Trophoblast cell (in vitro differentiated cells and primary cell): ENCODE data around the gene DUS4L. TPM values are rescaled to one million over a fixed set of nuclear protein-coding genes. Genes with fewer than 3 reads are reported as not detected.
A peak's percentile ranks its signal among the peaks of the same experiment; 100 is the strongest.

ENCODE experiments used
- DNase-seq, 2 donors: peaks; one replicate each; pipeline ENCODE4 v3.0.0-alpha.2; 2016
- H2AFZ ChIP-seq: 2 replicates; pipeline ENCODE4 v1.6.1; 2013; ENCODE audit warnings: low read length, moderate library complexity, mild to moderate bottlenecking; ENCODE audit not compliant: insufficient read depth, poor library complexity
- H2AK5ac ChIP-seq: 2 replicates; pipeline ENCODE4 v1.6.1; 2013; ENCODE audit warnings: mild to moderate bottlenecking, low read length
- H2BK120ac ChIP-seq: 2 replicates; pipeline ENCODE4 v1.6.1; 2013; ENCODE audit warnings: low read length, mild to moderate bottlenecking, moderate library complexity; ENCODE audit not compliant: insufficient read depth, poor library complexity
- H2BK12ac ChIP-seq: 2 replicates; pipeline ENCODE4 v1.6.1; 2013; ENCODE audit warnings: mild to moderate bottlenecking, low read length, moderate library complexity
- H2BK5ac ChIP-seq: 2 replicates; pipeline ENCODE4 v1.6.1; 2013; ENCODE audit warnings: low read length, low read depth, moderate library complexity, mild to moderate bottlenecking; ENCODE audit not compliant: poor library complexity
- H3K14ac ChIP-seq: 2 replicates; pipeline ENCODE4 v1.6.1; 2013; ENCODE audit warnings: mild to moderate bottlenecking, low read length
- H3K18ac ChIP-seq: 2 replicates; pipeline ENCODE4 v1.6.1; 2013; ENCODE audit warnings: mild to moderate bottlenecking, low read length
- H3K23ac ChIP-seq: 2 replicates; pipeline ENCODE4 v1.6.1; 2013; ENCODE audit warnings: low read length
- H3K27ac ChIP-seq: 2 replicates; pipeline ENCODE4 v1.5.1; 2013; ENCODE audit warnings: low read depth, mild to moderate bottlenecking, inconsistent platforms, low read length, moderate library complexity
- H3K27me3 ChIP-seq: 2 replicates; pipeline ENCODE4 v1.6.1; 2013; ENCODE audit warnings: inconsistent platforms, mild to moderate bottlenecking, low read length, moderate library complexity; ENCODE audit not compliant: insufficient read depth
- H3K36me3 ChIP-seq, 2 experiments: 1 replicate in 1 of 2; 2 replicates in 1 of 2; pipeline ENCODE4 v1.6.1; 2013; ENCODE audit warnings: low read length in 2 of 2, mild to moderate bottlenecking in 2 of 2, moderate library complexity in 1 of 2; ENCODE audit not compliant: insufficient read depth in 2 of 2, control insufficient read depth in 1 of 2
- H3K4ac ChIP-seq: 2 replicates; pipeline ENCODE4 v1.6.1; 2013; ENCODE audit warnings: low read depth, mild to moderate bottlenecking, low read length, moderate library complexity
- H3K4me1 ChIP-seq, 2 experiments: 1 replicate in 1 of 2; 2 replicates in 1 of 2; pipeline ENCODE4 v1.6.1; 2013; ENCODE audit warnings: low read length in 2 of 2, mild to moderate bottlenecking in 2 of 2, moderate library complexity in 1 of 2; ENCODE audit not compliant: insufficient read depth in 2 of 2, control insufficient read depth in 1 of 2
- H3K4me2 ChIP-seq: 2 replicates; pipeline ENCODE4 v1.6.1; 2013; ENCODE audit warnings: inconsistent platforms, mild to moderate bottlenecking, low read length, moderate library complexity
- H3K4me3 ChIP-seq: 2 replicates; pipeline ENCODE4 v1.5.1; 2013; ENCODE audit warnings: mild to moderate bottlenecking, low read depth, low read length, inconsistent platforms
- H3K79me1 ChIP-seq: one replicate; pipeline ENCODE4 v1.6.1; 2013; ENCODE audit warnings: low read length
- H3K79me2 ChIP-seq: 2 replicates; pipeline ENCODE4 v1.6.1; 2013; ENCODE audit warnings: low read length, mild to moderate bottlenecking; ENCODE audit not compliant: control insufficient read depth, insufficient read depth, poor library complexity
- H3K9ac ChIP-seq: 2 replicates; pipeline ENCODE4 v1.6.1; 2013; ENCODE audit warnings: mild to moderate bottlenecking, low read length
- H3K9me3 ChIP-seq: 2 replicates; pipeline ENCODE4 v1.6.1; 2013; ENCODE audit warnings: low read depth, mild to moderate bottlenecking, control low read depth, inconsistent platforms, low read length; ENCODE audit not compliant: insufficient read depth
- H4K12ac ChIP-seq: 2 replicates; pipeline ENCODE4 v1.6.1; 2013; ENCODE audit warnings: low read depth, mild to moderate bottlenecking, low read length, moderate library complexity
- H4K8ac ChIP-seq: 2 replicates; pipeline ENCODE4 v1.6.1; 2013; ENCODE audit warnings: low read depth, mild to moderate bottlenecking, low read length, moderate library complexity
- H4K91ac ChIP-seq: one replicate; pipeline ENCODE4 v1.6.1; 2013; ENCODE audit warnings: low read depth, mild to moderate bottlenecking, low read length, moderate library complexity
- WGBS: extraction: QIAGEN DNeasy Blood & Tissue Kit; methylation state at CpG from one replicate; pipeline ENCODE4 v1.1.7; 2013; ENCODE audit warnings: missing lambda C conversion rate; ENCODE audit not compliant: insufficient read length, insufficient coverage; ENCODE audit errors: extremely low coverage; 5-methylcytosine and 5-hydroxymethylcytosine counted together
- polyA plus RNA-seq: library from polyadenylated mRNA; stranded (reverse); fragments of 200-250 nt; gene quantifications from 2 replicates; pipeline ENCODE4 v1.2.3, GENCODE V29; 2013

The DUS4L gene
- 5.5 and 5.7 TPM in 2 replicates for polyA plus RNA-seq

GRCh38 chr7:107563775-107564552, at the start of gene DUS4L, which contains the start of gene COG5:
TSS of gene DUS4L (plus strand) at chr7:107563971. CDS start at chr7:107567071, 3,100 bp downstream.
TSS of gene COG5 (minus strand) at chr7:107563920. CDS start at chr7:107563896, 24 bp downstream.
- H3K4me2 ChIP-seq: peak within 1 kb of the TSS; percentile 91
- peaks cover 6% of the 10 kb centered on the region for H3K79me1 ChIP-seq
- H3K36me3 ChIP-seq: no peaks in the 10 kb centered on the region
- no peaks in the 10 kb centered on the region for H3K4me1 ChIP-seq
- peak within 1 kb of the TSS; percentile 1 for H2AK5ac ChIP-seq
- no peak within 1 kb of the TSS for H2BK12ac ChIP-seq
- WGBS: no CpG with 5 or more reads among the region's 55 CpGs
- peak within 1 kb of the TSS; percentile 80 for H3K18ac ChIP-seq
- no peaks in the 10 kb centered on the region for H3K9me3 ChIP-seq
- peak within 1 kb of the TSS; percentile 28 for H2BK120ac ChIP-seq
- peak within 1 kb of the TSS; percentile 96 for H4K8ac ChIP-seq
- H3K9ac ChIP-seq: peak within 1 kb of the TSS; percentile 95
- H2AFZ ChIP-seq: peak within 1 kb of the TSS; percentile 76
- H4K12ac ChIP-seq: peak within 1 kb of the TSS; percentile 71
- peak within 1 kb of the TSS; percentile 97 for H3K4me3 ChIP-seq
- no peaks in the 10 kb centered on the region for H3K27me3 ChIP-seq
- H3K4ac ChIP-seq: peak within 1 kb of the TSS; percentile 59
- peak within 1 kb of the TSS; percentile 2 for H2BK5ac ChIP-seq
- H3K27ac ChIP-seq: peak within 1 kb of the TSS; percentile 30
- no peak within 1 kb of the TSS for H3K23ac ChIP-seq
- peaks cover 5% of the 10 kb centered on the region for H3K79me2 ChIP-seq
- peak within 1 kb of the TSS; percentile 83 for H3K14ac ChIP-seq
- peak; percentile 75 to 84 for DNase-seq
- peak within 1 kb of the TSS; percentile 73 for H4K91ac ChIP-seq

GRCh38 chr7:107526672-107527071, 37.1 kb upstream of the DUS4L start:
- H3K4me3 ChIP-seq: no peak overlapping the region
- no peak overlapping the region for H4K8ac ChIP-seq
- H2AFZ ChIP-seq: no peak overlapping the region
- peaks cover 0 to 2% of the 10 kb centered on the region in 2 experiments for H3K4me1 ChIP-seq
- H4K91ac ChIP-seq: no peak overlapping the region
- no peaks in the 10 kb centered on the region for H3K36me3 ChIP-seq
- no peak overlapping the region for H3K23ac ChIP-seq
- no peak overlapping the region for H4K12ac ChIP-seq
- H2BK5ac ChIP-seq: no peak overlapping the region
- H3K4me2 ChIP-seq: no peak overlapping the region
- no peak overlapping the region for H2BK120ac ChIP-seq
- no peaks in the 10 kb centered on the region for H3K27me3 ChIP-seq
- no peak overlapping the region for H2BK12ac ChIP-seq
- DNase-seq: no peak
- H3K79me1 ChIP-seq: no peaks in the 10 kb centered on the region
- no peaks in the 10 kb centered on the region for H3K9me3 ChIP-seq
- no peak overlapping the region for H2AK5ac ChIP-seq
- H3K14ac ChIP-seq: no peak overlapping the region
- no peak overlapping the region for H3K18ac ChIP-seq
- H3K9ac ChIP-seq: no peak overlapping the region
- H3K27ac ChIP-seq: no peak overlapping the region
- H3K79me2 ChIP-seq: no peaks in the 10 kb centered on the region
- WGBS: no CpG with 5 or more reads among the region's 2 CpGs
- H3K4ac ChIP-seq: no peak overlapping the region

GRCh38 chr7:107527196-107527595, 36.6 kb upstream of the DUS4L start:
- Histone ChIP-seq H2BK12ac (no peak overlapping the region), H4K12ac (no peak overlapping the region), H3K27ac (no peak overlapping the region), H3K4me3 (no peak overlapping the region), H2AK5ac (no peak overlapping the region), H3K23ac (no peak overlapping the region), H3K79me2 (no peaks in the 10 kb centered on the region), H3K9ac (no peak overlapping the region), H4K91ac (no peak overlapping the region), H3K4ac (no peak overlapping the region), H3K18ac (no peak overlapping the region), H2AFZ (no peak overlapping the region), H2BK120ac (no peak overlapping the region), H4K8ac (no peak overlapping the region), H3K14ac (no peak overlapping the region), H3K4me2 (no peak overlapping the region), H3K79me1 (no peaks in the 10 kb centered on the region), H3K27me3 (no peaks in the 10 kb centered on the region), H3K36me3 (no peaks in the 10 kb centered on the region), H3K4me1 (peaks cover 0 to 2% of the 10 kb centered on the region in 2 experiments), H2BK5ac (no peak overlapping the region), H3K9me3 (no peaks in the 10 kb centered on the region)
- WGBS: no CpG with 5 or more reads among the region's 3 CpGs
- no peak for DNase-seq

GRCh38 chr7:107528461-107528860, 35.3 kb upstream of the DUS4L start:
- Histone ChIP-seq H3K27me3 (no peaks in the 10 kb centered on the region), H4K8ac (no peak overlapping the region), H4K12ac (no peak overlapping the region), H3K4me2 (no peak overlapping the region), H2BK12ac (no peak overlapping the region), H2BK5ac (no peak overlapping the region), H3K23ac (no peak overlapping the region), H3K27ac (no peak overlapping the region), H2AFZ (no peak overlapping the region), H3K79me1 (no peaks in the 10 kb centered on the region), H2AK5ac (no peak overlapping the region), H3K9ac (no peak overlapping the region), H3K4me3 (no peak overlapping the region), H3K18ac (no peak overlapping the region), H3K14ac (no peak overlapping the region), H3K4ac (no peak overlapping the region), H4K91ac (no peak overlapping the region), H3K36me3 (no peaks in the 10 kb centered on the region), H3K79me2 (no peaks in the 10 kb centered on the region), H2BK120ac (no peak overlapping the region), H3K4me1 (peaks cover 0 to 2% of the 10 kb centered on the region in 2 experiments), H3K9me3 (no peaks in the 10 kb centered on the region)
- peak; percentile 18 to 69 for DNase-seq
